HG03135 (cell line): Measurements from ENCODE around the gene NRG2.

ENCODE experiments used
- ATAC-seq: cut with Tn5 transposase; IDR thresholded peaks from one replicate; pipeline ENCODE4 v1.9.1; 2021; ENCODE audit warnings: mild to moderate bottlenecking, moderate library complexity; ENCODE audit not compliant: unreplicated experiment

Gene NRG2

GRCh38 chr5:139821806-139822552, 221.1 kb downstream of the NRG2 start:
- ATAC-seq, result no peak

GRCh38 chr5:139820606-139821005, 222.5 kb downstream of the NRG2 start:
- ATAC-seq, result no peak

- ATAC-seq, result no peak
These were observed 223.0 kb downstream of the NRG2 start for GRCh38 chr5:139820130-139820529.

GRCh38 chr5:139817970-139818369, 225.1 kb downstream of the NRG2 start:
- ATAC-seq, result no peak

GRCh38 chr5:139817362-139817761, 225.7 kb downstream of the NRG2 start:
- ATAC-seq, result no peak

- no peak for ATAC-seq
These were observed 226.5 kb downstream of the NRG2 start for GRCh38 chr5:139816566-139816965.

- ATAC-seq, result no peak
These were observed 228.3 kb downstream of the NRG2 start for GRCh38 chr5:139814704-139815280.

- ATAC-seq, result no peak
These were observed 228.9 kb downstream of the NRG2 start for GRCh38 chr5:139814191-139814601.

- ATAC-seq, result no peak
These were observed 230.0 kb downstream of the NRG2 start for GRCh38 chr5:139812836-139813805.

GRCh38 chr5:139812323-139812722, 230.8 kb downstream of the NRG2 start:
- no peak for ATAC-seq

- ATAC-seq, result no peak
These were observed 231.9 kb downstream of the NRG2 start for GRCh38 chr5:139811274-139811607.

- no peak for ATAC-seq
These were observed 232.5 kb downstream of the NRG2 start for GRCh38 chr5:139810341-139811273.

- no peak for ATAC-seq
These were observed 233.7 kb downstream of the NRG2 start for GRCh38 chr5:139809331-139809810.

- ATAC-seq, result no peak
These were observed 234.4 kb downstream of the NRG2 start for GRCh38 chr5:139808481-139809330.

GRCh38 chr5:139807647-139808030, 235.5 kb downstream of the NRG2 start:
- ATAC-seq, result no peak

GRCh38 chr5:139806726-139807646, 236.1 kb downstream of the NRG2 start:
- no peak for ATAC-seq

GRCh38 chr5:139806111-139806510, 237.0 kb downstream of the NRG2 start:
- no peak for ATAC-seq

GRCh38 chr5:139805545-139805944, 237.6 kb downstream of the NRG2 start:
- ATAC-seq, result no peak
